B cell (primary cell): ENCODE measurements around the gene FSCN2.

ENCODE experiments used
- CTCF ChIP-seq: fragments of 200-600 bp; IDR thresholded peaks from one replicate; pipeline ENCODE4 v1.8.0; 2022; ENCODE audit warnings: antibody characterized with exemption, mild to moderate bottlenecking
- EZH2 ChIP-seq: IDR thresholded peaks from 2 replicates; pipeline ENCODE4 v1.6.1; 2012; ENCODE audit warnings: borderline replicate concordance, low read depth, mild to moderate bottlenecking, moderate library complexity, low read length; ENCODE audit not compliant: insufficient read depth, poor library complexity, severe bottlenecking

- TF ChIP-seq CTCF (no peak), EZH2 (no peak)
Measured at GRCh38 chr17:81577278-81578000, 49.3 kb downstream of the FSCN2 start.
